TTC549 (cell line): ENCODE measurements around the gene LRWD1.
"Not testable (repeated sequence)": the region's sequence is repeated elsewhere in the genome, so short reads cannot be mapped to it uniquely, and the experiment has no call there.

ENCODE experiments used
- FAIRE-seq: peaks from 2 replicates; lab custom pipeline; 2012; peaks lifted over from hg19 to GRCh38; lab: Jason Lieb, UNC

LRWD1 gene

DNA sequence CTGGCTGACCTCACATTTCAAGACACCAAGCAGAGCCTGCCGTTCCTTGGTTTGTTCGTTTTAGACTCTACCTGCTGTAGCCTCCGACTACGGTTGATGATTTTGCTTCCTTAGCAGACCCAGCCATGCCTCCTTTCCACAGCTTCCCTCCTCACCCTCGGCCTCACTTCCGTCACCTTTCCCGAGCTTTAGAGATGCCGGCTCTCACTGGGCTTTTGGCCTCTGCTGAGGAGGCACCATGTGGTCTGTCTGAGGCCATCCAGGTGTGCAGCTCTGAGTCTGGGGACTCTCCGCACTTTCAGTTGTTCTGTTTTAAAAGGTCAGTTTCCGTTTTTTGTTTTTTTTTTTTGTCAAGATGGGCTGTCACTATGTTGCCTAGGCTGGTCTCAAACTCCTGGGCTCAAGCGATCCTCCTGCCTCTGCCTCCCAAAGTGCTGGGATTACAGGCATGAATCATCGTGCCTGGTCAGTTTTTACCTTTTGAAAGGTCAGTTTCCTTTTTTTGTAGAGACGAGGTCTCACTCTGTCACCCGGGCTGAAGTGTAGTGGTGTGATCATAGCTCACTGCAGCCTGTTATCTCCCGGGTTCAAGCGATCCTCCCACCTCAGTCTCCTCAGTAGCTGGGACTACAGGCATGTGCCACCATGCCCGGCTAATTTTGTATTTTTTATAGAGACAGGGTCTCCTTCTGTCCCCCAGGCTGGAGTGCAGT is 19.7 kb upstream of the LRWD1 start:
- FAIRE-seq = no peak

DNA sequence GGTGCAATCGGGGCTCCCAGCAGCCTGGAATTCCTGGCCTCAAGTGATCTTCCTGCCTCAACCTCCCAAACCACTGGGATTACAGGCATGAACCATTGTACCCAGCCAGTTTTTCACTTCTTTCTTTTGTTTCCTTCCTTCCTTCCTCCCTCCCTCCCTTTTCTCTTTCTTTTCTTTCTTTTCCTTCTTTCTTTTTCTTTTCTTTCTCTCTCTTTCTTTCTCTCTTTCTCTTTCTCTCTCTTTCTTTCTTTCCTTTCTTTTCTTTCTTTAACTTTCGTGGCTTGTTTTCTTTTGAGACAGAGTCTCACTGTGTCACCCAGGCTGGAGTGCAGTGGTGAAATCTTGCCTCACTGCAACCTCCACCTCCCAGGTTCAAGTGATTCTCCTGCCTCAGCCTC is 19.1 kb upstream of the LRWD1 start:
- no peak for FAIRE-seq

DNA sequence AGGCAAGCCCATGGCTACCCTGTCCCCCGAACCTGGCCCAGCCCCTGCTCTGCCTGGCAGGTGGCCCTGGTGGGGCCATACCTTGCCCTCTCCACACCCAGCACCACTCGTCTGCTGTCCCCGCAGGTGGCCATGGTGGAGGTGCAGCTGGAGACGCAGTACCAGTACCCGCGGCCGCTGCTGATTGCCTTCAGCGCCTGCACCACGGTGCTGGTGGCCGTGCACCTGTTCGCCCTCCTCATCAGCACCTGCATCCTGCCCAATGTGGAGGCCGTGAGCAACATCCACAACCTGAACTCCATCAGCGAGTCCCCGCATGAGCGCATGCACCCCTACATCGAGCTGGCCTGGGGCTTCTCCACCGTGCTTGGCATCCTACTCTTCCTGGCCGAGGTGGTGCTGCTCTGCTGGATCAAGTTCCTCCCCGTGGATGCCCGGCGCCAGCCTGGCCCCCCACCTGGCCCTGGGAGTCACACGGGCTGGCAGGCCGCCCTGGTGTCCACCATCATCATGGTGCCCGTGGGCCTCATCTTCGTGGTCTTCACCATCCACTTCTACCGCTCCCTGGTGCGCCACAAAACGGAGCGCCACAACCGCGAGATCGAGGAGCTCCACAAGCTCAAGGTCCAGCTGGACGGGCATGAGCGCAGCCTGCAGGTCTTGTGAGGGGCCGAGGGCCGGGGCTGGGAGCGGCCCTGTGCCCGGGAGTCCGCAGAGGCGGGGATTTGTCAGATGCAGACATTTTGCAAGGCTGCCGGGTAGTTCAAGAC is 18.2 kb upstream of the LRWD1 start:
- no peak for FAIRE-seq

DNA sequence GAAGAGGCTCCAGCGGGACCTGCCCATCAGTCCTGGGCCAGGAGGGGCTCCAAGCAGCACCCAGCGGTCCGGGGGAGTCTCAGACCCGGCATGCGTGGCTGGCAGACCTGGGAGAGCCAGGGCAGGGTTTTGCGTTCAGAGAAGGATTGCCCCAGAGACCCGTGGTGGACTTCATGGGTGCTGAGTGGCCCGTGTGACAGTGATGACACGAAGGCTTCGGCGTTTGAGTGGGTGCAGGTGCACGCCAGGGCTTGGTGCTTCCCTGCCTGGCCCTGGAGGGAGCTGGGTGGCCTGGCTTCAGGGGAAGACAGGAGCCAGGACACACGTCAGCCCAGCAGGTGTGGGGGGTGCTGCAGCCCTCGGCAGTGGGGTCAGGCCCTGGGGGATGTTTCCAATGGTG is 17.5 kb upstream of the LRWD1 start:
- no peak for FAIRE-seq

DNA sequence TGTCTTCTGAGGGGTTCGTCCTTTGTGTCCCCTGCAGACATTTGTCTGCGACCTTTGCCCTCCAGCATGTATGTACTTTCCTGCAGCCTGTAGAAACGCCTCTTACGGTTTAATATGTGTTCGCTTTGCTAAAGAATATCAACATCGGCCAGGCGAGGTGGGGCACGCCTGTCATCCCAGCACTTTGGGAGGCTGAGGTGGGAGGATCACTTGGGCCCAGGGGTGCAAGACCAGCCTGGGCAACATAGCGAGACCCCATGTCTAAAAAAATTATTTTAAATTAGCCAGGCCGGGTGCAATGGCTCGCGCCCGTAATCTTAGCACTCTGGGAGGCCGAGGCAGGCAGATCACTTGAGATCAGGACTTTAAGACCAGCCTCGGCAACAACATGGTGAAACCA is 15.6 kb upstream of the LRWD1 start:
- no peak for FAIRE-seq

DNA sequence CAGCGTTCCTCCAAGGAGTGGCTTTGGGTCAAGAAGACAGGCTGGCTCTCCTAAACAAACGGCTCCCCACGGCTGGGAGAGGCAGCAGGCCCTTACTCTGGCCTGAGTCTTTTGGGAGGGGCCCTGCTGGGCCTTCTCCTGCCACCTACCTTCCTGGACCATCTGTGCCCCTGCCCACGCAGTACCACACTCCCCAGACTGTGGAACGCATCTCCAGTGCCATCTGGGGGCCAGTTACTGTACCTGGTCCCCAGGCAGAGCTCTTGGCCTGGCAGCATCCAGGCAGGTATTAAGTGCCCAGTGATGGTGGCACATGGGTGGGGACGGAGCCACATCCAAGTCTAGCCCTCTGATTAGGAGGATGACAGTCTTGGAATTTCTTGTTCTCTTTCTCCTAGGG is 14.5 kb upstream of the LRWD1 start:
- FAIRE-seq = no peak

DNA sequence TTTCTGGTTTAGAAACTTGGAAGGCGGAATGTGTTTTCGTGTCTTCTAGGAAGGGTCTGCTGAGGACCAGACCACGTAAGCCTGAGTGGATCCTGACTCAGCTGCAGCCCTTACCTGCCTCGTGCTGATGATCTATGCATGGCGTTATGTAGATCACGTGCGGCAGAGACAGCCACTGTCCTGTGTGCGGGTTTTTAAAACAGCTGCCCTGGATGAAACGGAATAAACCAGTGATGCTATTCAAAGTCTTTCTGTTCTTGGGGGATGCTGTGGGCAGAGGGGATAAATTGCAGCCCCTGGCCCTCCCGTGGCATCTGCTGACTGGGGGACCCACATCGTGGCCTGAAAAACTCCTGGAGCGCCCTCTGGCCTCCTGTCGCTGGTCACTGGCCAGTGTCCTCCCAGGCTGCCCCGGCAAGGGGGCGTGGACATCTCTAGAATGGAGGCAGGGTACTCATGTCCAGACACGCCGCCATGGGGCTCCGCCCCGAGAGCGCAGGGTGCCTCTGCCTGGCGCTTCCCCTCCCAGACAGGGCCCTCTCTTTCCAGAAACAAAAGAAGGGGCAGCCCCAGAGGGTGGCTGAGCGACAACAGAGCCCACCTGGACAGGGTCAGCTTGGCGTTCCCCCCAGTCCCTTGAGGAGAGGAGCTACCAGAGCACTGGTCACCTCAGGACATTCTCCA is 13.3 kb upstream of the LRWD1 start:
- no peak for FAIRE-seq

DNA sequence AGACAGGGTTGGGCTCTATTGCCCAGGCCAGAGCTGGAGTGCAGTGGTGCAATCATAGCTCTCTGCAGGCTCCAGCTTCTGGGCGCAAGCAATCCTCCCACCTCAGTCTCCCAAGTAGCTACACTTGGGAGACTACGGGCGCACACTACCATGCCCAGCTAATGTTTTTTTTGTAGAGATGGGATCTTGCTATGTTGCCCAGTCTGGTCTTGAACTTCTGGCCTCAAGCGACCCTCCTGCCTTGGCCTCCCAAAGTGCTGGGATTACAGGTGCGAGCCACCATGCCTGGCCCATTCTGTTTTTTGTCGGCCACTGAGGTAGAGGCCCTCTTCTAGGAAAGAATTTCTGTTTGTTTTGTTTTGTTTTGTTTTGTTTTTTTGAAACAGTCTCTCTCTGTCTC is 12.3 kb upstream of the LRWD1 start:
- FAIRE-seq = no peak

DNA sequence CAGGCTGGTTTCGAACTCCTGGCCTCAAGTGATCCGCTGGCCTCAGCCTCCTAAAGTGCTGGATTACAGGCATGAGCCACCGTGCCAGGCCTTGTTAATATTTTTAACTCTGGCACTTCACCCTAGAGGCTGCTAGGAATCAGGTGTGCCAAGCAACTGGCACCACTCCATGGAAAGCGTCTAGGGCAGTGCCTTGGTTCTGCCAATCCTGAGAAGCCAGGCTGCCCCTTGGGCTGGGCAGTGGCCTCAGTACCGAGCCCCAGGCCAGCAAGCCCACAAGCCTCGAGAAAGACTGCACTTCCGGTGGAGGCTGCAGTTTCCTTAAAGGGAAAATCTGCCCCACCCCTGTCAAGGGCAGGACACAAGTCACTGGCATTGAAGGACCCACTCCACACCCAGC is 11.5 kb upstream of the LRWD1 start:
- FAIRE-seq = no peak

DNA sequence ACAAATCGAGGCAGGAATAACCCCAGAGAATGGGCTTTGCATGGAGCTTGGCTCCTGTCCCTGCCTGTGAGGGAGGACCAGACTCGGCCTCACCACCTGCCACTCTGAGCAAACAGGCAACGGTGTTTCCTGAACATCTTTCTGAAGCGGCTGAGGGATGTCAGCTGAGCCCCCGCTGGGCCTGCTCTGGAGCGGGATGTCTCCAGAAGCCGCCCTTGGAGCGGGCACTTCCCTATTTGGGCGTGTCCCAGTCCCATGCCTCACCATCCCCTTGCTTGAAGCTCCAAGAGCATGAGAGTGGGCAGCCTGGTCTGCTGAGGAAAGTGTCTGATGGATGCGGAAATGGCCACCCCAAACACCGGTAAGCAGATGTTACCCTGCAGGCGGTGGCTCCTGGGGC is 10.3 kb upstream of the LRWD1 start:
- no peak for FAIRE-seq

DNA sequence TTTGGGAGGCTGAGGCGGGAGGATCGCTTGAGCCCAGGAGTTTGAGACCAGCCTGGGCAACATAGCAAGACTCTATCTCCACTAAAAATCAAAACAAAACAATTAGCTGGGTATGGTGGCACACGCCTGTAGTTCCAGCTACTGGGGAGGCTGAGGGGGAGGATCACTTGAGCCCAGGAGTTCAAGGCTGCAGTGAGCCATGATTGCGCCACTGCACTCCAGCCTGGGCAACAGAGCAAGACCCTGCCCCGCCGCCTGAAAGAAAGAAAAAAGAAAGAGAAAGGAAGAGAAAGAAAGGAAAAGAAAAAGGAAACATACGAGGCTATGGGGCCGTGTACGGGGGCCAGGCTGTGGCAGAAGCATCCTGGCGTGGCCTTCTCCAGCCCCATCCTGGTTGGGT is 9.9 kb upstream of the LRWD1 start:
- not testable (repeated sequence) for FAIRE-seq

DNA sequence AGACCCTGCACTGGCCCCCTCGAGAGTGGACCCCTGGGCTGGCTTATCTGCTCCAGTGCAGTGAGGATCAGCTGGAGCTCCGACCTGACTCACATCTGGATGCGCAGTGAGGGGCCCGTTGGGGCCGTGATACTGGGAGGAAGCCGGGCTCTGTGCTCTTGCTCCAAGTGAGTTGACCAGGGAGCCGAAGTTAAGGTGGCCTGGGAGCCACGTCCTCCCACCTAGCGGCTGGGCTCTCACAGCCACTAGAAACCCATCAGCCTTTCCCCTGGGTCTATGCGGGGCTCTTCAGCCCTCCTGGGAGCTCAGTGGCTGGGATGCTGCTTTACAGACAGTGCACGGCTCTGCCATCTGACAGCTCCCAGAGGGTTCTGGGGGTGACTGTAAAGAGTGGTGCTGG is 9.2 kb upstream of the LRWD1 start:
- FAIRE-seq = no peak

DNA sequence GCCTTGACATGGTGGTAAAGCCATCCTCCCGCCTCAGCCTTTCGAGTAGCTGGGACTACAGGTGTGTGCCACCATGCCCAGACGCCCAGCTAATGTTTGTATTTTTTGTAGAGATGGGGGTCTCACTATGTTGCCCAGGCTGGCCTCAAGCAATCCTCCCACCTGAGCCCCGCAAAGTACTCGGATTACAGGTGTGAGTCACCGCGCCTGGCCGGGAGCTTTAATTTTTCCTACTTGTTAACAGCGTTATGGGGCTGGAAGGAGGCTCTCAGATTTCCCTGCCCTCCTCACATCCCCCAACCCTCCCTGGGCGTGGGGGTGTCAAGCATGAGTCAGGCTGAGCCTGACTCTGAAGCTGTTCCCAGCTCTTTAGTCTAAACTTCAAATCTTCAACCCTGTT is 8.5 kb upstream of the LRWD1 start:
- no peak for FAIRE-seq

DNA sequence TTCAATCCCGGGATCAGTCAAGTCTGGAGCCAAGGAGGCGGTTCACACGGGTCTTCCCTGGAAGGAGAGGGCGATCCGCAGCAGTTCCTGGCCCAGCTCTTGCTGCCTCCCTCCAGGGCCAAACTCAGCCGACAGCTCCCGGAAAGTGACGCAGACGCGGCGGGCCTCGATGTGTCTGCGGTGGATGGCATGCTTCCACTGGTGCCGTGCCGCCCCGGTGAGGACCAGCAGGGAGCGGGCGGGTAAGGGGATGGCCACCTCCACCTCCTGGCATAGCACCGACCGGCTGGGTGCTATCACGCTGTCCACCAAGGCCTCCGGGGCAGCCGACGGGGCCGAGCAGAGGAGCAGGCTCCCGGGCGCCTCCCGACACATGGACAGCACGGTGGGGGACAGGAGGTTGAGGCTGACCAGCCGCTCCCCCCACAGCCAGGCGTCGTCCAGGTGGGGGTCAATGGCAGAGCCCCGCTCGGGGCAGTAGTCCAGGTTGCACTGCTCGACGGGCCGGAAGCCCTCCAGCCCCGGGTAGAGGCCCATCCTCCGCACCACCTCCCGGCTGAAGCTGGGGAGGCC is 7.3 kb upstream of the LRWD1 start:
- no peak for FAIRE-seq

DNA sequence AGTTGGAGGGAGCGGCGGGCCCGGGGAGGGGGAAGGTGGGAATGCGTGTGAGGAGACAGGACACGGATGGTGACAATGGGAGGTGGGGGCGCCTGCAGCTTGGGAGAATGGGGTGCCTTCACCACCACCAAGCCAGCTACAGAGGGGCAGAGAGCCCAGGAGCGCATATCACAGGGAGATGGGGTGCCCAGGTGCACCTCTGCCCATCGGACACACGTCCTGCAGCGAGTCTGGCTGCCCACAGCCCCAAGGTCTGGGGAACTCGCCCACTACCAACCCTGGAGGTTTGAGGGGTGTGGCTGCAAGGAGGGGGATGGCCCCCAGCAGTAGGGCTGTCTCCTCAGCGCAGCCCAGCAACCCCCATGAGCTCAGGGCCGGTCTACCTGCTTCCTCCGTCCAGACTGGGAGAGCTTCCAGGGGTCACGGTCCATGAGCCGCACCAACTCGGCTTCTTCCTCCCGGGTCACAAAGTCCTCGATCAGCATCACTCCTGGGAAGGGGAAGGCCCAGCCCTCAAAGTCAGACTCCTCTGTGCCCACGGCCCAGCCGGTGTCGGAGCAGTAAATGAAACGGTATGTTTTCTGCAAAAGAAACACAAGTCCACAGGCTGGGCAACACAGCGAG is 5.5 kb upstream of the LRWD1 start:
- FAIRE-seq = no peak

DNA sequence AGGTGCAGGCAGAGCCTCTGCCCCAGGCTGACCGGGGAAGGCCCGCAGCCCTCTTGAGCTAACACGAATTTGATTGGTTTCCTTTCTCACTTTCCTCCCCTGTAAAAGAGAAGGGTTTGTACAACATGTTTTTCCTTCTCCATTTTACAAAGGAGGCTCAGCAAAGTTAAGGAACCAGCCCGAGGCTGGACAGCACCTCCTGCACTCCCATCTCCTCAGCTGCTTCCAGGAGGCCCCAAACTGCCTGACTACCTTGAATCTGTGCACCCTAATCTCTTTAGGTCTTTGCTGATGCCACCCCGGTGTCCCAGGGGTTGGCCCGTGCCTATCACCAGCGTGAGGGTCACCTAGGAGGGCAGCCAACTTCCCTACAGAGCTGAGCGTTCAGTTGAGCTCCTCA is 4.3 kb upstream of the LRWD1 start:
- FAIRE-seq = no peak

DNA sequence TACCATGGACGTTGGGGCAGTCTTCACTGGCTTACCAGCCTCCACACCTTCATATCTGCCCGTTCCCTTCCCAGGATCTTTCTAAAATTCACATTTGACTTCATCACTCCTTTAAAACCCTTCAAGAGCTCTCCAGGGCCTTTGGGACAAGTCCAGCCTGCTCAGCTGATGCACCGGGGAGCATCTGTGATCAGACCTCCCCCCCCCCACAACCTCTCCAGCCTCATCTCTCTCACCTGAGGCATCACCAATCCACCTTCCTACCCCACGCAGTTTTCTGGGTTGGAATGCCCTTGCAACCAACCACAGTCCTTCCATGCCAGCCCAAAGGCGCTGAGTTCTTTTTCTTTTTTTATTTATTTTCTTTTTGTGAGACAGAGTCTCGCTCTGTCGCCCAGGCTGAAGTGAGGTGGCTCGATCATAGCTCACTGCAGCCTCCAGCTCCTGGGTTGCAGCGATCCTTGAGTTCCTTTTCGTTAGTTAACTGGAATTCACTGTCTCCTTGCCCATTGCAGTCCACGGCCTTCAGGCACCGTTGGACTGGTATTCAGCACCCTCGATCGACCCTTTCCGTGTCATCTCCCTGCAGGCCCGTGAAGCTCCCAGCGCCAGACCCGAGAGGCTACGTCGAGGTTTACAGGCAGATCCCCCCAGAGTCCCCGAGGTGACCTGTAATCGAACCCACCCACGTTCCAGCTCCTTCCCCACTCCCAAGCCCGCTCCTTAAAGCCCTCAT is 775 bp upstream of the LRWD1 start:
- no peak for FAIRE-seq

DNA sequence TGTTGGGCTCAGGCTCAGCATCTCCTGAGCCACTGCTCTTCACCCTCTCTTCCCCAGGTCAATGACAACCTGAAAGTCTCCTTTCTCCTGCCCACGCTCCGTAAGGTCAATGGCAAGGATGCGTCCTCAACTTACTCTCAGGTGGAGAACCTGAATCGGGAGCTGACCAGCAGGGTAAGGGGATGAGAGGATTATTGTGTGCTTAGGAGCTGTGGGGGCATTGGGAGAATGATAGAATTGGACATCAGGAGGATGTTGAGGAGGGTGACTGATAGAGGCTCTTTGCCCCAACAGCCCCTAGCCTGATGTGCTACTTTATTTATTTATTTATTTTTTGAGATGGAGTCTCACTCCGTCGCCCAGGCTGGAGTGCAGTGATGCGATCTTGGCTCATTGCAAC is 1.3 kb downstream of the LRWD1 start:
- FAIRE-seq = no peak

DNA sequence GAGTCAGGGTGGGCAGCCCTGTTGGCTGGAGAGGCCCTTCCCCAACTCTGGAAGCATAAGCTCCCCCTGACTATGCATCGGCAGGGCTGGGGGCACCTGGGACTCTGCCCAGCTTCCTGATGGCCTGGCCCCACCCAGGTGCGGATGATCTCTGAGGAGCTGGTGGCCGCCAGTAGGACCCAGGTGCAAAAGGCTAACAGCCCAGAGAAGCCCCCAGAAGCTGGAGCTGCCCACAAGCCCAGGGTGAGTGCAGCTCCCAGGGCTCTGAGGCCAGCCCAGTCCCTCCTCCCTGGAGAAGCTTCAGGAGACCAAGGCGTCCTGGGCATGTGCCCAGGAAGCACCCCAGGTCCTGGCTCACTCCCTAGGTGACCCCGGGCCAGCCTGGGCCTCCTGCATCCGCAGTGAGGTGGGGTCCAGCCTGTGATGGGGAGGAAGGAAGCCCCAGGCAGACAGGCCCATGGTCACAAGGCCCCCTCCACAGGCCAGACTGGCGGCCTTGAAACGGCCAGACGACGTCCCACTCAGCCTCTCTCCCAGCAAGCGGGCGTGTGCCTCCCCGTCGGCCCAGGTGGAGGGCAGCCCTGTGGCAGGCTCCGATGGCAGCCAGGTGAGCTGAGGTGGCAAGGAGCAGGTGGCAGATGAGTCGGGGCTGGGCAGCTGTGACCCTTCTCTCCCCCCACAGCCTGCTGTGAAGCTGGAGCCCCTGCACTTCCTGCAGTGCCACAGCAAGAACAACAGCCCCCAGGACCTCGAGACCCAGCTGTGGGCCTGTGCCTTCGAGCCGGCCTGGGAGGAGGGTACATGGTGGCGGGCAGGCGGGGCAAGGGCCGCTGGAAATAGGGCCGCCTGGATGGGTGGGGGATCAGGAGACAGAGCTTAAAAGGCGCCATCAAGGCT is 3.0 kb downstream of the LRWD1 start:
- FAIRE-seq = no peak

DNA sequence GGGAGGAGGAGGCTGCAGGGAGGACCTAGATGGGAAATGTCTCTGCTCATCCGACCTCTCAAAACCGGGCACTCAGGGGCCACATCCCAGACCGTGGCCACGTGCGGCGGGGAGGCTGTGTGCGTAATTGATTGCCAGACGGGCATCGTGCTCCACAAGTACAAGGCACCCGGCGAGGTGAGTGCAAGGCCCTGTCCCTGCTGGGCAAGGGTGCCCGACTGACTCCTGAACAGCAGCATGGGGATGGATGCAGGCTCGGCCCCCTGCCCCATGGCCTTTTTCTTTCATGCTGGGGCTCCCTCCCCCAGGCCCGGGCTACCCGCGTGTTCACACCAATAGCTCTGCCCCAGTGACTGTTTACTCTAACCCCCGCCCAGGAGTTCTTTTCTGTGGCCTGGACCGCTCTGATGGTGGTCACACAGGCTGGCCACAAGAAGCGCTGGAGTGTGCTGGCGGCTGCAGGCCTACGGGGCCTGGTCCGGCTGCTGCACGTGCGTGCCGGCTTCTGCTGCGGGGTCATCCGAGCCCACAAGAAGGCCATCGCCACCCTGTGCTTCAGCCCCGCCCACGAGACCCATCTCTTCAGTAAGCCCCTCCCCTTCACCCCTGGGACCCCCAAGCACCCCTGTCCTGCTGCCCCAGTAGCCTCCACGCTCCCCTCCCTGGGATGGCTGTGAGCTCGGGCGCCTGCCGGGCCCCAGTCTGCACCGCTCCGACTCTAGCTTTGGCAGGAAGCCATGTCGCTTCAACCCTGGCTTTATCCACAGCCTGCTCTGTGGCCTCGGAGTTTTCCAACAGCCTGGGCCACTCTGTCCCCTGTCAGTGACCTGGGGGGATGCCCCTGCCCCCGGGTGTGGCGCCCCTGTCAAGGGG is 3.9 kb downstream of the LRWD1 start:
- FAIRE-seq = no peak
